SK-N-SH (cell line): ENCODE measurements around the gene PLVAP.

Experiments
- JUND ChIP-seq: IDR thresholded peaks from 2 replicates; pipeline ENCODE4 v1.4.0; 2012
- MXI1 ChIP-seq: IDR thresholded peaks from 2 replicates; pipeline ENCODE4 v1.6.1; 2012; ENCODE audit warnings: mild to moderate bottlenecking, low read depth, low read length, improper control_type of control experiment
- POLR2AphosphoS5 ChIP-seq: IDR thresholded peaks from 2 replicates; pipeline ENCODE4 v1.6.1; 2012; ENCODE audit warnings: low read depth, low read length
- RCOR1 ChIP-seq: fragments of 150-350 bp; IDR thresholded peaks from 2 replicates; pipeline ENCODE4 v1.6.1; 2017; ENCODE audit warnings: antibody characterized with exemption, low read length
- TF ChIP-seq, protein P1 (sequence below): fragments of 200-600 bp; sonication (generic); IDR thresholded peaks from 2 replicates; pipeline ENCODE4 v1.6.1; 2017; ENCODE audit warnings: antibody characterized with exemption, mild to moderate bottlenecking, moderate library complexity
- TF ChIP-seq, protein P2 (sequence below): fragments of 150-350 bp; IDR thresholded peaks from 2 replicates; pipeline ENCODE4 v1.6.1; 2016; ENCODE audit warnings: mild to moderate bottlenecking, low read depth, low read length

DNA sequence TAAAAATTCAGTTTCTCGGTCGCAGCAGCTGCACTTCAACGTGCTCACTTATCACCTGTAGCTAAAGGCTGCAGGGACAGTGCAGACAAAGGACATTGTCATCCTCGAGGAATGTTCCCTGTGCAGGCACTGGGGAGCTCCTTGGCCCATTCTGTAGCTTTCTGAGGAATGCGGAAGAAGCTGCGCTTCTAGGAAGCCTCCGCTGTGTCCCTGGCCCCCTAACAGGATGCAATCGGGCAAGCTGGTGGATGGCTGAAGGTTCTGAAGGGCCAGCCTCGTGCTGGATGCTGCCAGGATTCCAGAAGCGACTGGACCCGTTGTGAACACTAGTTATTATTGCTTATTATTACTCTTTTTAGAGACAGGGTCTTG, 50.6 kb downstream of the PLVAP start:
- TF ChIP-seq, protein P1, sequence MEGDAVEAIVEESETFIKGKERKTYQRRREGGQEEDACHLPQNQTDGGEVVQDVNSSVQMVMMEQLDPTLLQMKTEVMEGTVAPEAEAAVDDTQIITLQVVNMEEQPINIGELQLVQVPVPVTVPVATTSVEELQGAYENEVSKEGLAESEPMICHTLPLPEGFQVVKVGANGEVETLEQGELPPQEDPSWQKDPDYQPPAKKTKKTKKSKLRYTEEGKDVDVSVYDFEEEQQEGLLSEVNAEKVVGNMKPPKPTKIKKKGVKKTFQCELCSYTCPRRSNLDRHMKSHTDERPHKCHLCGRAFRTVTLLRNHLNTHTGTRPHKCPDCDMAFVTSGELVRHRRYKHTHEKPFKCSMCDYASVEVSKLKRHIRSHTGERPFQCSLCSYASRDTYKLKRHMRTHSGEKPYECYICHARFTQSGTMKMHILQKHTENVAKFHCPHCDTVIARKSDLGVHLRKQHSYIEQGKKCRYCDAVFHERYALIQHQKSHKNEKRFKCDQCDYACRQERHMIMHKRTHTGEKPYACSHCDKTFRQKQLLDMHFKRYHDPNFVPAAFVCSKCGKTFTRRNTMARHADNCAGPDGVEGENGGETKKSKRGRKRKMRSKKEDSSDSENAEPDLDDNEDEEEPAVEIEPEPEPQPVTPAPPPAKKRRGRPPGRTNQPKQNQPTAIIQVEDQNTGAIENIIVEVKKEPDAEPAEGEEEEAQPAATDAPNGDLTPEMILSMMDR = no peak
- TF ChIP-seq MXI1 = no peak
- TF ChIP-seq, protein P2, sequence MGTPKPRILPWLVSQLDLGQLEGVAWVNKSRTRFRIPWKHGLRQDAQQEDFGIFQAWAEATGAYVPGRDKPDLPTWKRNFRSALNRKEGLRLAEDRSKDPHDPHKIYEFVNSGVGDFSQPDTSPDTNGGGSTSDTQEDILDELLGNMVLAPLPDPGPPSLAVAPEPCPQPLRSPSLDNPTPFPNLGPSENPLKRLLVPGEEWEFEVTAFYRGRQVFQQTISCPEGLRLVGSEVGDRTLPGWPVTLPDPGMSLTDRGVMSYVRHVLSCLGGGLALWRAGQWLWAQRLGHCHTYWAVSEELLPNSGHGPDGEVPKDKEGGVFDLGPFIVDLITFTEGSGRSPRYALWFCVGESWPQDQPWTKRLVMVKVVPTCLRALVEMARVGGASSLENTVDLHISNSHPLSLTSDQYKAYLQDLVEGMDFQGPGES = no peak
- no peak for TF ChIP-seq POLR2AphosphoS5
- no peak for TF ChIP-seq JUND
- TF ChIP-seq RCOR1 = no peak
